IPS-18a (cell line): ENCODE data around the gene ARFGEF3.
"Not testable (repeated sequence)": the region's sequence is repeated elsewhere in the genome, so short reads cannot be mapped to it uniquely, and the experiment has no call there.

Experiments
- H3K27ac ChIP-seq: one replicate; pipeline ENCODE4 v1.5.1; 2013; ENCODE audit warnings: low read length
- H3K27me3 ChIP-seq: one replicate; pipeline ENCODE4 v1.6.1; 2013; ENCODE audit warnings: mild to moderate bottlenecking, low read length; ENCODE audit not compliant: control insufficient read depth, insufficient read depth
- H3K36me3 ChIP-seq: one replicate; pipeline ENCODE4 v1.6.1; 2013; ENCODE audit warnings: low read depth, low read length; ENCODE audit not compliant: control insufficient read depth
- H3K4me1 ChIP-seq: one replicate; pipeline ENCODE4 v1.6.1; 2013; ENCODE audit warnings: low read depth, low read length; ENCODE audit not compliant: control insufficient read depth
- H3K4me3 ChIP-seq: one replicate; pipeline ENCODE4 v1.5.1; 2013; ENCODE audit warnings: low read length
- H3K9ac ChIP-seq: one replicate; pipeline ENCODE4 v1.6.1; 2013; ENCODE audit warnings: mild to moderate bottlenecking, low read length, moderate library complexity
- H3K9me3 ChIP-seq: one replicate; pipeline ENCODE4 v1.6.1; 2013; ENCODE audit warnings: low read depth, low read length; ENCODE audit not compliant: control insufficient read depth

ARFGEF3 gene

DNA sequence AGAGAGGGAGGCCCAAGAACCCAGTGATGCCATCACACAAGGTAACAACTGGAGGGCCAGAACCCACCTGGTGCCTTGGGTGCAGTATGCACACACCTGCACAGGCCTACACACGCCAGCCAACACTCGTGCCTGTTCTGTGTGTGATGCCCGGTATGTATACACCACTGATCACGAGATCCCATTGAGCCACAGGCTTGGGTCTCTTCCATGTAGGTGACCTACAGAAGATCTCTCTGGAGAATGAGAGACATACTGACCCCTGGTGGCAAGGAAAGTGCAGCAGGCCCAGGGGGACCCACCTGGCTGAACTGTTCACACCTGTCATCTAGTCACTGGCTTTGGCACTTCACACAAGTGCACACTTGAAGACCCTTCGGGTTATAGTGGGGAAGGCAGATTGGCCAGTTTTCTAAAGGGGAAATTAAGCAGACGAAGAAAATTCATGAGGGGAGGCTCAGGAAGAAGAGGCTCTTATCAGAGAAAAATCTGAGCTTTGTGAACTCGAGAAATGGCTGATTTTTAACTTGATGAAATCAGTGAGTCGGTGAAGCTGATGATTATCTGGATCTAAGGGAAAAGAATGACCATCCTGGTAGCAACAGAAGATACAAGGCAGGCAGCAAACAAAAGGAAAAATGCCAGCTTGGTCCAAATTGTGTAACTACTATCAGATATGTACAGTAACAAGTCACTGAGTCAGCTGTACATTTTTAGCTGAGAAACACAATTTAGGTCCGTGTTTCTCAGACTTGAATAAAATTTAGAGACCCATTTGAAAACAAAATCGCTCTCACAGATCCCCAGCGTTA lies 125.6 kb downstream of the ARFGEF3 start:
- Histone ChIP-seq H3K4me1 (no peaks in the 10 kb centered on the region), H3K27ac (no peak overlapping the region), H3K9ac (no peak overlapping the region), H3K9me3 (no peaks in the 10 kb centered on the region), H3K36me3 (no peaks in the 10 kb centered on the region), H3K4me3 (no peak overlapping the region), H3K27me3 (no peaks in the 10 kb centered on the region)

DNA sequence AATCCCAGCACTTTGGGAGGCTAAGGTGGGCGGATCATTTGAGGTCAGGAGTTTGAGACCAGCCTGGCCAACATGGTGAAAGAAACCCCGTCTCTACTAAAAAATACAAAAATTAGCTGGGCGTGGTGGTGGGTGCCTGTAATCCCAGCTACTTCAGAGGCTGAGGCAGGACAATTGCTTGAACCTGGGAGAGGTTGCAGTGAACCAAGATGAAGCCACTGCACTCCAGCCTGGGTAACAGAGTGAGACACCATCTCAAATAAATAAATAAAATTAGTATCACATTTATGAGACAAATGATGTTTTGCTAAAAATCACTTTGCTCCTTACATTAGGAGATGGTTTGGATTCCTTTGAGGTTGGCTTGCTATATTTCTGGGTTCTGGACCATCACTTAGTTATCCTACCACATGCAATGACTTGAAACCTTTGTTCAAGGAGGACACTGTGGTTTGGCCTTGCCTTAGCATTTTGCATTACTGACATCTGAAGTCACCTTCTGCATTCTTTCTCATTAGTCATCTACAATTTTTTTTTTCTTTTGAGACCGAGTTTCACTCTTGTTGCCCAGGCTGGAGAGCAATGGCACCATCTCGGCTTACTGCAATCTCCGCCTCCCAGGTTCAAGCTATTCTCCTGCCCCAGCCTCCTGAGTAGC lies 126.8 kb downstream of the ARFGEF3 start:
- H3K4me3 ChIP-seq, H3K36me3 ChIP-seq, H3K9me3 ChIP-seq, H3K4me1 ChIP-seq, H3K27me3 ChIP-seq, H3K27ac ChIP-seq, H3K9ac ChIP-seq: not testable (repeated sequence)

DNA sequence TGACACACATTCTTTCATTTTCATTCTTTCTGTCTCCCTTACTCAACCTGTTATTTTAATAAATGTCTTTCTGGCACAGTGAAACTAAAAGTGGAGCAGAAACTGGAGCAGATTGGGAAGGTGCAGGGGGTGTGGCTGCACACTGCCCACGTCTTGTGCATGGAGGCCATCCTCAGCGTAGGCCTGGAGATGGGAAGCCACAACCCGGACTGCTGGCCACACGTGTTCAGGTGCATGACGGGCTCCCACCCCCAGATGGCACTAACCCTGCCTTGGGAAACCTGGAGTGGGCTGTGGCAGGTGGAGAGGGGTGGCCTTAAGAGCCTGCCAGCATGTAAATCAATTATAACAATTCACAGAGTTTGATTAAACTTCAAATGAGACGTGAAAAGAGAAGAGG lies 128.0 kb downstream of the ARFGEF3 start:
- Histone ChIP-seq H3K9ac (no peak overlapping the region), H3K9me3 (no peaks in the 10 kb centered on the region), H3K36me3 (no peaks in the 10 kb centered on the region), H3K27ac (no peak overlapping the region), H3K4me1 (no peaks in the 10 kb centered on the region), H3K27me3 (no peaks in the 10 kb centered on the region), H3K4me3 (no peak overlapping the region)

DNA sequence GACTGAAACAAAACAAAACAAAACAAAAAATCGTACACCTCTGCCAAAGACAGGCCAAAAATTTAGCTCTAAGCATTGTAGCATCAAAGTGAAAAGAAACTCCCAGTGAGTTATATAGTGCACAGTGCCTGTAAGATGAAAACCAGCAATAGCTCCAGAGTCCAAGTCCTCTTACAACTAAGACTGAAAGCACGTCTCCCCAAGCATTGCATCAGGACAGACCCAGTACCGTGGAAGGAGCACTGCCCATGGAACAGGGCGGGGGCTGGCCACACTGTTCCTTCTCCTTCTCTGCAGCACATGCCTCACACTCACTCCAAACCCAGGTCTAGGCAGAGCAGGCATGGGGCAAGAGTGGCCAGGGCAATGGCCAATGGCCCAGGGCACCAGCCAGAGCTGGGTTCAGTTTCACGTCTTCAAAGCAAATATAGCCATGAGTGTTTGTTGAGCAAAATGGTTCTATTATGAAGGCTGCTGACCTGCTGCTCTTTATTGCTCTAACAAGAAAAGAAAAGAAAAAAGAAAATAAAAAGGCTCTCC lies 128.8 kb downstream of the ARFGEF3 start:
- no peak overlapping the region for H3K9ac ChIP-seq
- no peak overlapping the region for H3K4me3 ChIP-seq
- H3K27me3 ChIP-seq: no peaks in the 10 kb centered on the region
- no peaks in the 10 kb centered on the region for H3K36me3 ChIP-seq
- H3K9me3 ChIP-seq: no peaks in the 10 kb centered on the region
- H3K27ac ChIP-seq: no peak overlapping the region
- H3K4me1 ChIP-seq: no peaks in the 10 kb centered on the region

DNA sequence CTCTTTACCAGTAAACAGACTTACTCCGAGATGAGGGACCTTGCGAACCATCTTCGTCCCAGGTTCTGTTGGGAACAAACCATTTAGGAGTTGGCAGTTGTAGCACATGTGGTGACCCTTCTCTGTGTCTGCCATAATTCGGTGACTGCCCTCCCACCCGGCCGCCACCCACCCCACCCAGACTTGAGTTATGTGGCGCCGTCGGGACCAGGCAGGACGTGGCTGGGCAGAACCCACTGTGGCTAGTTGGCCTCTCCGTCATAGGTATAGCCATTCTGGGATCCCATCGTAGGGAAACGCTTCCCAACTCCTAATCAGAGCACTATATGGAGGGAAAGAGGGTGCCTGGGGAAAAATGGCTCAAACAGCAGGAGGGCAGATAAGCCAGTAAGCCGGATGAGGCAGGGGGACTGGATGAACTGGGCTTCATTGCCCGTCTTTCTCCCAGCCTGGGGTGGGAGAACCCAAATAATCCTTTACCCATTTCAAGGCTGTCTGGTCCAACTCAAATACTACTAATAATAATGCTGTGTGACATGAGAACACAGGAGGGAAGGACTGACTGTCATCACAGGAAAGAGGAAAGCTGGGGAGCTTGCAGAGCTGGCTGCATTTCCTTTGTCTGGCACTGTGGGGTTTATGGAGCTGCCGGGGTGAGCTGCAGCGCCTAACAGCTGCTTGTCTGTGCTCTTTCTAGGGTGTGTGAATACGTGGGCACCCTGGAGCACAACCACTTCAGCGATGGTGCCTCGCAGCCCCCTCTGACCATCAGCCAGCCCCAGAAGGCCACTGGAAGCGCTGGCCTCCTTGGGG lies 129.5 kb downstream of the ARFGEF3 start:
- Histone ChIP-seq H3K4me3 (no peak overlapping the region), H3K27me3 (no peaks in the 10 kb centered on the region), H3K27ac (no peak overlapping the region), H3K9me3 (no peaks in the 10 kb centered on the region), H3K4me1 (no peaks in the 10 kb centered on the region), H3K36me3 (no peaks in the 10 kb centered on the region), H3K9ac (no peak overlapping the region)

DNA sequence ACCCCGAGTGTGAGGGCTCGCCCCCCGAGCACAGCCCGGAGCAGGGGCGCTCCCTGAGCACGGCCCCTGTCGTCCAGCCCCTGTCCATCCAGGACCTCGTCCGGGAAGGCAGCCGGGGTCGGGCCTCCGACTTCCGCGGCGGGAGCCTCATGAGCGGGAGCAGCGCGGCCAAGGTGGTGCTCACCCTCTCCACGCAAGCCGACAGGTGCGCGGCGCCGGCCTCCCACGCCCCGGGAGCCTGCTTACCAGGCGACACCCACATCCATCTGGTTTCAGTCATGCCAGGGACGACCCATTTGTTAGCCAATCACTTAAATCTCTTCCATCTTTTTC lies 130.1 kb downstream of the ARFGEF3 start:
- no peak overlapping the region for H3K9ac ChIP-seq
- H3K9me3 ChIP-seq: no peaks in the 10 kb centered on the region
- H3K4me1 ChIP-seq: no peaks in the 10 kb centered on the region

DNA sequence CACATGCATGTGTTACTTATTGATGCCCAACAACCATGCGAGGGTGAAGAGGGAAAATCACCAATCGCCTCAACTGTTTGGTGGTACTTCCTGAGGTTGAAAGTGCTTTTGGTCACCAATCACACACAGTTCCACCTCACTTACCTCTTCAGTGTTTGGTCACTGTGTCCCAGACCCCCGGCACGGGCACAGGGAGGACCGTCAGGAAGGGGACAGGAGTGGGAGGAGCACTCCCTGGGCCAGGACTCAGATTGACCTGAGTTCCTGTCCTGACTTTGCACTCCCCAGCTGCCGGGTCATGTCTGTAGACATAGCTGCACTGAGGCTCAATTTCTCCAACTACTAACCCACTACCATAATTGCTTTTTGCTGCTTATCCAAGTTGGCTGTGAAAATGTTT lies 130.7 kb downstream of the ARFGEF3 start:
- H3K27ac ChIP-seq: no peak overlapping the region
- H3K4me1 ChIP-seq: no peaks in the 10 kb centered on the region
- no peak overlapping the region for H3K9ac ChIP-seq
- H3K36me3 ChIP-seq: no peaks in the 10 kb centered on the region
- no peaks in the 10 kb centered on the region for H3K9me3 ChIP-seq
- no peak overlapping the region for H3K4me3 ChIP-seq
- no peaks in the 10 kb centered on the region for H3K27me3 ChIP-seq

More for the DNA sequence above, 130.1 kb downstream of the ARFGEF3 start:
- Histone ChIP-seq H3K27ac (no peak overlapping the region), H3K4me3 (no peak overlapping the region), H3K36me3 (no peaks in the 10 kb centered on the region), H3K27me3 (no peaks in the 10 kb centered on the region)

DNA sequence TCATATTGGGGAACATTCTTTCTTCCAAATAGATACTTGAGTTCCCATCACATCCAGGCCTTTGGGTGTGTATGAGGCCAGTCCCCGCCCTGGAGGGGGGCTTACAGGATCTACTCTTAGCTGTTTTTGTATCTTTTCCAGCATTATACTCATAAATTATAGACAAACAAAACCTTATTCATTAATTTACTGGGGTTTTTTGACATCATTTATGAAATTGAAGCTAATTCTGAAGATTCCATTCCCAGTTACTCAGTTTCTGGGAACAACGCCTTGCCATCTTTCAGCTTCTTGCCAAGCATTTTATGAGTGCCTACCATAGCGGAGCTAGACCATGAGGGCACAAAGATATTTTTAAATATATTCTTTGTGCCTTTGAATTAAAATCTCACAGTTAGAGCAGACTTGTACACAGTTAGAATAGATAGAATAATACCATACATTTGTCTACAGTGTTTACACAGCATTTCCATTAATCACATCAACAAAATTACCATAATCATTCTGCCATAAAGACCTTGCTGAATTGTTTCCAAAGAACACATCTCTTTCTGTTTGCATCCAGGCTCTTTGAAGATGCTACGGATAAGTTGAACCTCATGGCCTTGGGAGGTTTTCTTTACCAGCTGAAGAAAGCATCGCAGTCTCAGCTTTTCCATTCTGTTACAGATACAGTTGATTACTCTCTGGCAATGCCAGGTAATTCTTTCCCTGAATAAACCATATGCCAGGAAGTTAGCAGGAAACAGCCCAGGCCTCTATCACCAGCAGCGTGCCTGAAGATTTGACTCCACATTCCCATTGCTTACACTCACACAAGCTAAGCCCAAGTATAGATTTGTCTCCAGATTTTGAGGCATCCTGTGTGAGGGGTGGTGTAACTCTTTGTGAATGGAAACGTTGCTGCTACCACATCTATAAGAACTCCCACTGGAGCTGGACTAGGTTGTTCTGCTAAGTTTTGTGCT lies 132.0 kb downstream of the ARFGEF3 start:
- Histone ChIP-seq H3K9me3 (no peaks in the 10 kb centered on the region), H3K4me3 (no peak overlapping the region), H3K9ac (no peak overlapping the region), H3K27me3 (no peaks in the 10 kb centered on the region), H3K36me3 (peaks cover 3% of the 10 kb centered on the region), H3K4me1 (no peaks in the 10 kb centered on the region), H3K27ac (no peak overlapping the region)

DNA sequence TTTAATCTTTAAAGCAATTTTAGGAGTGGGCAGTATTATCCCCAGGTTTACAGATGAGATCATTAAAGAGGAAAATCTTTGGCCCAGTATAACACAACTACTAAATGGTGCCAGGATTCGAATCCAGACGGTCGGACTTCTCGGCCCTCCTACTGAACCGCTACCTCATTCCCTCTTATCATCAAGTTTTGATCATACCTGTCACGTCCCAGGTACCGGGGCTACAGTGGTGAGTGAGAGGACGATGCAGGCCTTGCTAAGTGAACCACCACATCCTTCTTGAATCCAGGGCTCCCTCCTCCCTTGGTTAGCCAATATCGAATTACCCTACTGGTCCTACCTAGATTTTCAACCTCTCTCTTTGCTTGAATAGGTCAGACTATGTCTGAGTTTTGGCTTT lies 134.6 kb downstream of the ARFGEF3 start:
- Histone ChIP-seq H3K27ac (no peak overlapping the region), H3K9me3 (no peaks in the 10 kb centered on the region), H3K9ac (no peak overlapping the region), H3K4me3 (no peak overlapping the region), H3K4me1 (no peaks in the 10 kb centered on the region), H3K27me3 (no peaks in the 10 kb centered on the region), H3K36me3 (peaks cover 6% of the 10 kb centered on the region)

DNA sequence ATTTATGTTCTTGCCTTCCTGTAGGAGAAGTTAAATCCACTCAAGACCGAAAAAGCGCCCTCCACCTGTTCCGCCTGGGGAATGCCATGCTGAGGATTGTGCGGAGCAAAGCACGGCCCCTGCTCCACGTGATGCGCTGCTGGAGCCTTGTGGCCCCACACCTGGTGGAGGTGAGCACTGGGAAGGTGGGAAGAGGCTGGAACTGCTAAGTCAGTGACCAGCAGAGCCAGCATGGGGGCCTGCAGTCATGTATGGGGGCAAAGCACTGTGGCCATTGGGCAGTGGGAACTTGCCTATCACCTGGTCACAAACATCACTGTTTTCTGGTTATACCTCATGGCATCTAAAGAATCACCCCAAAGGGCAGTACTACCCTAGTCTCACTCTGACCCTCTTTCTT lies 135.0 kb downstream of the ARFGEF3 start:
- peaks cover 6% of the 10 kb centered on the region for H3K36me3 ChIP-seq
- H3K27ac ChIP-seq: no peak overlapping the region
- H3K4me1 ChIP-seq: no peaks in the 10 kb centered on the region
- no peaks in the 10 kb centered on the region for H3K9me3 ChIP-seq
- no peak overlapping the region for H3K9ac ChIP-seq
- no peak overlapping the region for H3K4me3 ChIP-seq
- H3K27me3 ChIP-seq: no peaks in the 10 kb centered on the region
